HL-60 (cell line): ENCODE data around the gene KRTAP9-4.

Experiments
- POLR2AphosphoS5 ChIP-seq: IDR thresholded peaks from 2 replicates; pipeline ENCODE4 v1.6.1; 2012; ENCODE audit warnings: low read depth
- TF ChIP-seq, protein P1 (sequence below): IDR thresholded peaks from one replicate; pipeline ENCODE4 v1.5.1; 2011; ENCODE audit warnings: low read length, control low read depth, inconsistent platforms; ENCODE audit not compliant: insufficient read depth

DNA sequence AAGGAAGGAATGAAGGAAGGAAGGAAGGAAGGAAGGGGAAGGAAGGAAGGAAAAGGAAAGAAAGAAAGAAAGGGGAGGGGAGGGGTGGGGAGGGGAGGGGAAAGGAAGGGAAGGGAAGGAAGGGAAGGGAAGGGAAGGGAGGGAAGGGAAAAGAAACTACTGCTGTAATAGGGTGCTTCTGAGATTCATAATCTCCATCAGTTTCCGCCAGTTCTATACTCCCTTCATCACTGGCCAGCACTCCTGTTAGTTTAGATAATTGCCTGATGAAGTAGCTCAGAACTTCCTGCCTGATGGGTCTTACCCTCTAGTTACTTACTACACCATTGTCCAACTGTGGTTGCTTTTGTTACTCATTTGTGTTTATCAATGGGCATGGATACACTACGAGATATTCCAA lies 13.7 kb downstream of the KRTAP9-4 start:
- no peak for TF ChIP-seq POLR2AphosphoS5
- TF ChIP-seq, protein P1, sequence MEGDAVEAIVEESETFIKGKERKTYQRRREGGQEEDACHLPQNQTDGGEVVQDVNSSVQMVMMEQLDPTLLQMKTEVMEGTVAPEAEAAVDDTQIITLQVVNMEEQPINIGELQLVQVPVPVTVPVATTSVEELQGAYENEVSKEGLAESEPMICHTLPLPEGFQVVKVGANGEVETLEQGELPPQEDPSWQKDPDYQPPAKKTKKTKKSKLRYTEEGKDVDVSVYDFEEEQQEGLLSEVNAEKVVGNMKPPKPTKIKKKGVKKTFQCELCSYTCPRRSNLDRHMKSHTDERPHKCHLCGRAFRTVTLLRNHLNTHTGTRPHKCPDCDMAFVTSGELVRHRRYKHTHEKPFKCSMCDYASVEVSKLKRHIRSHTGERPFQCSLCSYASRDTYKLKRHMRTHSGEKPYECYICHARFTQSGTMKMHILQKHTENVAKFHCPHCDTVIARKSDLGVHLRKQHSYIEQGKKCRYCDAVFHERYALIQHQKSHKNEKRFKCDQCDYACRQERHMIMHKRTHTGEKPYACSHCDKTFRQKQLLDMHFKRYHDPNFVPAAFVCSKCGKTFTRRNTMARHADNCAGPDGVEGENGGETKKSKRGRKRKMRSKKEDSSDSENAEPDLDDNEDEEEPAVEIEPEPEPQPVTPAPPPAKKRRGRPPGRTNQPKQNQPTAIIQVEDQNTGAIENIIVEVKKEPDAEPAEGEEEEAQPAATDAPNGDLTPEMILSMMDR: no peak
